Peyer's patch (tissue), 4 donors: Measurements from ENCODE around the gene NLRP5.

ENCODE experiments used
- POLR2A ChIP-seq, 2 donors: fragments of 450-650 bp; IDR thresholded peaks; one replicate each; pipeline ENCODE4 v1.5.1; 2017; ENCODE audit warnings: antibody characterized with exemption in 2 of 2, mild to moderate bottlenecking in 2 of 2, moderate library complexity in 2 of 2
- TF ChIP-seq, protein P1 (sequence below), 6 experiments: fragments of 450-650 bp in 4 of 6; fragments of 200-600 bp in 2 of 6; sonication (generic) in 1 of 6; IDR thresholded peaks; one replicate each; pipeline ENCODE4 v1.5.1; 2017 to 2019; ENCODE audit warnings: antibody characterized with exemption in 6 of 6, mild to moderate bottlenecking in 3 of 6, moderate library complexity in 1 of 6

DNA sequence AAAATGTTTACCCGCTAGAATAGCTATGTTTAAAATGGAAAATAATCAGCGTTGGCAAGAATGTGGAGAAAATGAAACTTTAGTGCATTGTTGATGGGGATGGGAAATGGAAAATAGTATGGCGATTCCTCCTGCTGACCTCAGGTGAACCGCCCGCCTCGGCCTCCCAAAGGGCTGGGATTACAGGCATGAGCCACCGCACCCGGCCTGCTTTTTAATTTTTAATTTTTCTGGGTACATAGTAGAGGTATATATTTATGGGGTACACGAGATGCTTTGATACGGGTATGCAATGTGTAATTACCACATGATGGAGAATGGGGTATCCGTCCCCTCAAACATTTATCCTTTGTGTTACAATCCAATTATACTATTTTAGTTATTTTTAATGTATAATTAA lies 46.3 kb upstream of the NLRP5 start:
- TF ChIP-seq, protein P1, sequence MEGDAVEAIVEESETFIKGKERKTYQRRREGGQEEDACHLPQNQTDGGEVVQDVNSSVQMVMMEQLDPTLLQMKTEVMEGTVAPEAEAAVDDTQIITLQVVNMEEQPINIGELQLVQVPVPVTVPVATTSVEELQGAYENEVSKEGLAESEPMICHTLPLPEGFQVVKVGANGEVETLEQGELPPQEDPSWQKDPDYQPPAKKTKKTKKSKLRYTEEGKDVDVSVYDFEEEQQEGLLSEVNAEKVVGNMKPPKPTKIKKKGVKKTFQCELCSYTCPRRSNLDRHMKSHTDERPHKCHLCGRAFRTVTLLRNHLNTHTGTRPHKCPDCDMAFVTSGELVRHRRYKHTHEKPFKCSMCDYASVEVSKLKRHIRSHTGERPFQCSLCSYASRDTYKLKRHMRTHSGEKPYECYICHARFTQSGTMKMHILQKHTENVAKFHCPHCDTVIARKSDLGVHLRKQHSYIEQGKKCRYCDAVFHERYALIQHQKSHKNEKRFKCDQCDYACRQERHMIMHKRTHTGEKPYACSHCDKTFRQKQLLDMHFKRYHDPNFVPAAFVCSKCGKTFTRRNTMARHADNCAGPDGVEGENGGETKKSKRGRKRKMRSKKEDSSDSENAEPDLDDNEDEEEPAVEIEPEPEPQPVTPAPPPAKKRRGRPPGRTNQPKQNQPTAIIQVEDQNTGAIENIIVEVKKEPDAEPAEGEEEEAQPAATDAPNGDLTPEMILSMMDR (IDR thresholded peaks at IDR 0.05) = no peak
- no peak for TF ChIP-seq POLR2A (IDR thresholded peaks at IDR 0.05)
